Thoracic aorta (tissue), 2 donors: Measurements from ENCODE around the gene OR8S1. TPM values are rescaled to one million over a fixed set of nuclear protein-coding genes. Genes with fewer than 3 reads are reported as not detected.

Source experiments
- ATAC-seq: fragments of 150-250 bp; one replicate; pipeline ENCODE4 v1.8.0; 2017; ENCODE audit warnings: low read depth; ENCODE audit not compliant: insufficient number of reproducible peaks, low FRiP score
- DNase-seq: peaks from one replicate; pipeline ENCODE4 v3.0.0-alpha.2; 2020; ENCODE audit warnings: low spot score
- H3K27ac ChIP-seq, 2 donors: fragments of 200-600 bp; sonication (generic); 1 replicate in 1 of 2; 2 replicates in 1 of 2; pipeline ENCODE4 v1.5.1; 2016; ENCODE audit warnings: mild to moderate bottlenecking in 2 of 2, moderate library complexity in 2 of 2
- H3K27me3 ChIP-seq: fragments of 200-600 bp; sonication (generic); replicated peaks from 2 replicates; pipeline ENCODE4 v1.6.0; 2016; ENCODE audit warnings: mild to moderate bottlenecking; ENCODE audit not compliant: insufficient read depth
- H3K36me3 ChIP-seq: fragments of 200-600 bp; sonication (generic); one replicate; pipeline ENCODE4 v1.5.1; 2016
- H3K4me1 ChIP-seq, 2 donors: fragments of 200-600 bp; sonication (generic); 1 replicate in 1 of 2; 2 replicates in 1 of 2; pipeline versions ENCODE4 v1.5.1 to v1.6.0; 2016; ENCODE audit warnings: low read depth in 2 of 2, mild to moderate bottlenecking in 1 of 2; ENCODE audit not compliant: control insufficient read depth in 1 of 2
- H3K4me3 ChIP-seq: fragments of 200-600 bp; sonication (generic); 2 replicates; pipeline ENCODE4 v1.5.1; 2016; ENCODE audit warnings: mild to moderate bottlenecking
- H3K9me3 ChIP-seq: fragments of 200-600 bp; sonication (generic); 2 replicates; pipeline ENCODE4 v1.5.1; 2016
- CTCF ChIP-seq: fragments of 200-600 bp; sonication (generic); IDR thresholded peaks from one replicate; pipeline ENCODE4 v1.5.1; 2019; ENCODE audit warnings: antibody characterized with exemption
- total RNA-seq, 2 donors: library from RNA; depleted of rRNA; stranded (reverse); fragments of >200 nt; gene quantifications; one replicate each; pipeline versions ENCODE4 v1.1.0 to v1.2.3, GENCODE V29; 2016

Gene OR8S1
- total RNA-seq, 2 donors from 2014 or later: not detected

GRCh38 chr12:48557919-48558318 lies 32.5 kb downstream of the OR8S1 start:
- Histone ChIP-seq H3K27me3 (no peaks in the 10 kb centered on the region), H3K4me3 (no peak overlapping the region), H3K9me3 (no peaks in the 10 kb centered on the region), H3K36me3 (no peaks in the 10 kb centered on the region), H3K4me1 (no peaks in the 10 kb centered on the region), H3K27ac (no peak overlapping the region)
- DNase-seq (no peak), ATAC-seq (no peak)
- no peak for TF ChIP-seq CTCF

- ATAC-seq (no peak), DNase-seq (no peak)
- no peaks in the 10 kb centered on the region for H3K4me1 ChIP-seq
- no peaks in the 10 kb centered on the region for H3K36me3 ChIP-seq
- no peaks in the 10 kb centered on the region for H3K9me3 ChIP-seq
- TF ChIP-seq CTCF: no peak
- no peaks in the 10 kb centered on the region for H3K27me3 ChIP-seq
- no peak overlapping the region for H3K27ac ChIP-seq
- H3K4me3 ChIP-seq: no peak overlapping the region
These were observed 42.3 kb downstream of the OR8S1 start for GRCh38 chr12:48567731-48568130.

- H3K4me1 ChIP-seq: no peaks in the 10 kb centered on the region
- no peak for DNase-seq
- no peaks in the 10 kb centered on the region for H3K36me3 ChIP-seq
- TF ChIP-seq CTCF: no peak
- H3K9me3 ChIP-seq: no peaks in the 10 kb centered on the region
- no peak for ATAC-seq
- H3K27me3 ChIP-seq: no peaks in the 10 kb centered on the region
- H3K27ac ChIP-seq: no peak within 1 kb of the TSS
- H3K4me3 ChIP-seq: no peak within 1 kb of the TSS
These were observed 44.5 kb downstream of the OR8S1 start, which contains the start of gene LALBA for GRCh38 chr12:48569946-48570345. TSS of gene LALBA (minus strand) at chr12:48570046. CDS start at chr12:48570020, 26 bp downstream.

GRCh38 chr12:48572326-48572725 lies 46.9 kb downstream of the OR8S1 start:
- ATAC-seq (no peak), DNase-seq (no peak)
- H3K4me3 ChIP-seq: no peak overlapping the region
- no peaks in the 10 kb centered on the region for H3K27me3 ChIP-seq
- no peak for TF ChIP-seq CTCF
- H3K9me3 ChIP-seq: no peaks in the 10 kb centered on the region
- no peak overlapping the region for H3K27ac ChIP-seq
- no peaks in the 10 kb centered on the region for H3K4me1 ChIP-seq
- H3K36me3 ChIP-seq: no peaks in the 10 kb centered on the region

Other genes starting within 250 kb of the OR8S1 start
- 10 to 100 TPM; 24.6 to 30.8 TPM for gene ZNF641, start 174.7 kb upstream of the OR8S1 start, total RNA-seq
- under 1 TPM in 1 of 2 donors, not detected in 1; 0.78 TPM for gene ANP32D, start 53.1 kb upstream of the OR8S1 start, total RNA-seq
- not detected for gene C12orf54, start 43.1 kb upstream of the OR8S1 start, total RNA-seq
- gene LALBA, start 44.4 kb downstream of the OR8S1 start, total RNA-seq: not detected
- 10 to 100 TPM; 31.3 to 36.0 TPM for gene KANSL2, start 156.6 kb downstream of the OR8S1 start, total RNA-seq
- gene CCNT1, start 191.1 kb downstream of the OR8S1 start, total RNA-seq: 10 to 100 TPM; 20.3 to 53.7 TPM